Measurements from ENCODE around the gene FNDC3B. TPM values are rescaled to one million over a fixed set of nuclear protein-coding genes. Genes with fewer than 3 reads are reported as not detected.

The FNDC3B gene
- total and polyA plus RNA-seq, 7 donors, result 16.2 to 93.9 (median 50.3) TPM

- intact Hi-C loops (cut with DNase I), result no loop called here
- 73 to 79% methylated on average over 2 of the region's 2 CpGs for WGBS, 2 donors
- no peak for DNase-seq
- Histone ChIP-seq H3K9me3 (no peaks in the 10 kb centered on the region), H3K36me3 (peaks cover 0 to 37% (median 8%) of the 10 kb centered on the region in 4 donors), H3K4me3 (no peak overlapping the region), H3K27me3 (no peaks in the 10 kb centered on the region), H3K4me1 (peaks cover 0 to 34% (median 18%) of the 10 kb centered on the region in 4 donors), H3K27ac (no peak overlapping the region)
- no peak for TF ChIP-seq CTCF (IDR thresholded peaks at IDR 0.05)
- no peak for TF ChIP-seq POLR2A (IDR thresholded peaks at IDR 0.05)
- no peak for TF ChIP-seq EP300 (IDR thresholded peaks at IDR 0.05)
- TF ChIP-seq POLR2AphosphoS5 (IDR thresholded peaks at IDR 0.05), result no peak
These were observed 253.7 kb downstream of the FNDC3B start for GRCh38 chr3:172293093-172293492.

GRCh38 chr3:172294223-172294806 lies 254.9 kb downstream of the FNDC3B start:
- TF ChIP-seq POLR2A (IDR thresholded peaks at IDR 0.05) (no peak), POLR2AphosphoS5 (IDR thresholded peaks at IDR 0.05) (no peak), CTCF (IDR thresholded peaks at IDR 0.05) (no peak), EP300 (IDR thresholded peaks at IDR 0.05) (no peak)
- Histone ChIP-seq H3K27me3 (no peaks in the 10 kb centered on the region), H3K4me1 (peaks cover 0 to 33% (median 18%) of the 10 kb centered on the region in 4 donors), H3K36me3 (peaks cover 0 to 39% (median 6%) of the 10 kb centered on the region in 4 donors), H3K27ac (no peak overlapping the region), H3K4me3 (no peak overlapping the region), H3K9me3 (no peaks in the 10 kb centered on the region)
- DNase-seq, result no peak
- intact Hi-C loops (cut with DNase I), result no loop called here
- WGBS, 2 donors, result 83 to 93% methylated on average over 6 of the region's 6 CpGs

DNA sequence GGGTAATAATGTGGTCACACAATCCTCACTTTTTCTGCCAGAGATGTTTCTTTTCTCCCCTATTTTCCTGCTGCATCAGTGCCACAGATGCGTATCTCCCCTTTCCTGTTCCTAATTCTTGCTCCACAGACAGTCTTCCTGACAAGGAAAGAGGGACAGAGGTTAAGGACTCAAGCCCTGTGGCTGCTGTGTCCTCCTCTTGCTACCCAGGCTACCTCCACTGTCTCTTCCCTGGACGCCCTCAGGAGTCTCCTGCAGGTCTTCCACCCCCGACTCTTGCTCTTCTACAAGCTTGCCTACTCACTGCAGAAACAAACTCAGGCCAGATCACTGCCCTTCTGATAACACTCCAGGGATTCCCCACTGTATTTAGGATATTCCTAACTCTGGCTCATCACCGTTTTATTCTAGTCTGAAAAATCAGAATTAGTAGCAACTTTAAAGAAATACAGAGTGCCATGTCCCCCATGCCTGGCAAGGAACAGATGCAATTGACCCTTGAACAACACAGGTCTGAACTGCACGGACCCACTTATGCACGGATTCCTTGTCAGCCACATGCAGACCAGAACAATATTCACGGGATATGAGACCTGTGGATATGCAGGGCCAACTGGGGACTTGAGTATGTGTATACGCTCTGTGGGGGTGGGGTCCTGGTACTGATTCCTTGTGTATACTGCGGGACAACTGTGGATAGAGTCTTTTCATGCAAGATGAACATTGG lies 257.0 kb downstream of the FNDC3B start:
- intact Hi-C loops (cut with DNase I), result no loop called here
- Histone ChIP-seq H3K27ac (no peak overlapping the region), H3K4me3 (no peak overlapping the region), H3K9me3 (no peaks in the 10 kb centered on the region), H3K27me3 (no peaks in the 10 kb centered on the region), H3K36me3 (peaks cover 0 to 44% (median 9%) of the 10 kb centered on the region in 4 donors), H3K4me1 (peaks cover 0 to 13% (median 3%) of the 10 kb centered on the region in 4 donors)
- no peak for TF ChIP-seq CTCF (IDR thresholded peaks at IDR 0.05)
- TF ChIP-seq POLR2AphosphoS5 (IDR thresholded peaks at IDR 0.05), result no peak
- no peak for TF ChIP-seq POLR2A (IDR thresholded peaks at IDR 0.05)
- no peak for TF ChIP-seq EP300 (IDR thresholded peaks at IDR 0.05)
- WGBS, 2 donors, result 95% methylated on average over 9 of the region's 9 CpGs
- DNase-seq, result no peak

DNA sequence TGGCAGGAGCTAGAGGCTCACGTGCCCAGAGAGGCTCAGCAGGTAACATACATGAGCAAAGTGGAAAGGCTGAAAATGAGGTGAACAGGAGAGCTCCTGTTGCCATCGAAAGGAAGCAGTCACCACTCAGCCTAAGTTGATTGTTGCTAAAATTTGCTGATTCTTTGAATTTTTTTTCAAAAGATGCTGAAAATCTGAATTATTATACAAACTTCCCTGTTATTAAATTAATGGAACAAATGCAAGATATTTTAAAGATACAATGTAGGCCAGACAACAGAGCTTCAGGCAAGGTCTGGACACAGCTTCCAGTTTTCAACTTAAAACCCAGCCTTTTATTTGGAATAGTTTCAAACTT lies 257.6 kb downstream of the FNDC3B start:
- H3K4me3 ChIP-seq, result no peak overlapping the region
- 94 to 97% methylated on average over 2 of the region's 2 CpGs for WGBS, 2 donors
- H3K4me1 ChIP-seq, result peaks cover 0 to 9% (median 1%) of the 10 kb centered on the region in 4 donors
- no peak overlapping the region for H3K27ac ChIP-seq
- TF ChIP-seq CTCF (IDR thresholded peaks at IDR 0.05), result no peak
- TF ChIP-seq POLR2A (IDR thresholded peaks at IDR 0.05), result no peak
- TF ChIP-seq POLR2AphosphoS5 (IDR thresholded peaks at IDR 0.05), result no peak
- TF ChIP-seq EP300 (IDR thresholded peaks at IDR 0.05), result no peak
- no peaks in the 10 kb centered on the region for H3K27me3 ChIP-seq
- H3K36me3 ChIP-seq, result peaks cover 0 to 44% (median 9%) of the 10 kb centered on the region in 4 donors
- intact Hi-C loops (cut with DNase I), result no loop called here
- no peak for DNase-seq
- no peaks in the 10 kb centered on the region for H3K9me3 ChIP-seq
